ENCODE results near the gene PLEKHG4B. TPM values are rescaled to one million over a fixed set of nuclear protein-coding genes. Genes with fewer than 3 reads are reported as not detected.

PLEKHG4B gene
- total RNA-seq, 2 donors from 2014 or later: under 0.01 to 0.28 TPM

- Histone ChIP-seq H3K4me1 (ENCODE audit: control insufficient read depth in 1 of 2, low read depth in 2 of 2) (no peaks in the 10 kb centered on the region), H3K27me3 (replicated peaks; ENCODE audit: insufficient read depth) (no peaks in the 10 kb centered on the region), H3K27ac (no peak overlapping the region), H3K36me3 (no peaks in the 10 kb centered on the region), H3K4me3 (no peak overlapping the region), H3K9me3 (no peaks in the 10 kb centered on the region)
- ATAC-seq (ENCODE audit: insufficient number of reproducible peaks, low FRiP score, low read depth): no peak
- TF ChIP-seq CTCF (IDR thresholded peaks at IDR 0.05): no peak
- DNase-seq (ENCODE audit: low spot score): no peak
Measured at GRCh38 chr5:166441-167372, 74.7 kb downstream of the PLEKHG4B start.

- Histone ChIP-seq H3K4me1 (ENCODE audit: control insufficient read depth in 1 of 2, low read depth in 2 of 2) (no peaks in the 10 kb centered on the region), H3K36me3 (no peaks in the 10 kb centered on the region), H3K27ac (no peak overlapping the region), H3K9me3 (no peaks in the 10 kb centered on the region), H3K27me3 (replicated peaks; ENCODE audit: insufficient read depth) (no peaks in the 10 kb centered on the region), H3K4me3 (no peak overlapping the region)
- DNase-seq (ENCODE audit: low spot score): no peak
- no peak for TF ChIP-seq CTCF (IDR thresholded peaks at IDR 0.05)
- no peak for ATAC-seq (ENCODE audit: insufficient number of reproducible peaks, low FRiP score, low read depth)
Measured at GRCh38 chr5:167511-167910, 75.5 kb downstream of the PLEKHG4B start.

GRCh38 chr5:167982-168660 is 76.2 kb downstream of the PLEKHG4B start:
- no peaks in the 10 kb centered on the region for H3K36me3 ChIP-seq
- H3K27ac ChIP-seq: no peak overlapping the region
- TF ChIP-seq CTCF (IDR thresholded peaks at IDR 0.05): no peak
- H3K9me3 ChIP-seq: no peaks in the 10 kb centered on the region
- ATAC-seq (ENCODE audit: insufficient number of reproducible peaks, low FRiP score, low read depth) (no peak), DNase-seq (ENCODE audit: low spot score) (no peak)
- H3K4me1 ChIP-seq (ENCODE audit: control insufficient read depth in 1 of 2, low read depth in 2 of 2): no peaks in the 10 kb centered on the region
- no peak overlapping the region for H3K4me3 ChIP-seq
- H3K27me3 ChIP-seq (replicated peaks; ENCODE audit: insufficient read depth): no peaks in the 10 kb centered on the region

GRCh38 chr5:169071-169727 is 77.2 kb downstream of the PLEKHG4B start:
- no peak for ATAC-seq (ENCODE audit: insufficient number of reproducible peaks, low FRiP score, low read depth)
- DNase-seq (ENCODE audit: low spot score): no peak
- H3K4me3 ChIP-seq: no peak overlapping the region
- no peaks in the 10 kb centered on the region for H3K36me3 ChIP-seq
- H3K9me3 ChIP-seq: no peaks in the 10 kb centered on the region
- no peaks in the 10 kb centered on the region for H3K4me1 ChIP-seq (ENCODE audit: control insufficient read depth in 1 of 2, low read depth in 2 of 2)
- TF ChIP-seq CTCF (IDR thresholded peaks at IDR 0.05): no peak
- no peaks in the 10 kb centered on the region for H3K27me3 ChIP-seq (replicated peaks; ENCODE audit: insufficient read depth)
- no peak overlapping the region for H3K27ac ChIP-seq

GRCh38 chr5:169728-170094 is 77.7 kb downstream of the PLEKHG4B start:
- Histone ChIP-seq H3K9me3 (no peaks in the 10 kb centered on the region), H3K4me3 (no peak overlapping the region), H3K27me3 (replicated peaks; ENCODE audit: insufficient read depth) (no peaks in the 10 kb centered on the region), H3K4me1 (ENCODE audit: control insufficient read depth in 1 of 2, low read depth in 2 of 2) (no peaks in the 10 kb centered on the region), H3K27ac (no peak overlapping the region), H3K36me3 (no peaks in the 10 kb centered on the region)
- DNase-seq (ENCODE audit: low spot score): no peak
- TF ChIP-seq CTCF (IDR thresholded peaks at IDR 0.05): no peak
- ATAC-seq (ENCODE audit: insufficient number of reproducible peaks, low FRiP score, low read depth): no peak

Data from thoracic aorta (tissue), 2 donors.